OCI-LY3 (cell line): ENCODE results near the gene OGA.

Source experiments
- CTCF ChIP-seq: fragments of 200-600, 300-600 bp; sonication (generic); IDR thresholded peaks from 2 replicates; pipeline ENCODE4 v1.5.1; 2014; ENCODE audit warnings: antibody characterized with exemption, low read length, low read depth
- EZH2phosphoT487 ChIP-seq: fragments of 200-600 bp; shearing (Covaris generic); IDR thresholded peaks from 2 replicates; pipeline ENCODE4 v1.6.1; 2018; ENCODE audit warnings: antibody characterized with exemption, mixed run types, low read depth

- TF ChIP-seq CTCF (no peak), EZH2phosphoT487 (no peak)
Observed at GRCh38 chr10:101833466-101833865, 15.2 kb upstream of the OGA start.
